Calu3 (cell line): Measurements from ENCODE around the gene HEG1. TPM values are rescaled to one million over a fixed set of nuclear protein-coding genes. Genes with fewer than 3 reads are reported as not detected.

Source experiments
- BruUV-seq: library from RNA; stranded (reverse); fragments of 400-500 nt; replicated peaks from 2 replicates; lab custom pipeline; 2021; lab: Mats Ljungman, UMichigan
- CTCF ChIA-PET: fragments of 300-600 bp; sonication (Branson Sonifier 250); formaldehyde crosslinking; loops from one replicate; lab custom pipeline; 2022; ENCODE audit warnings: antibody characterized with exemption; lab: Charles Lee
- DNase-seq: peaks from one replicate; pipeline ENCODE4 v3.0.0; 2022
- H3K27ac Mint-ChIP-seq: one replicate; pipeline ENCODE4 v1.8.0; 2022; ENCODE audit warnings: mixed read lengths; ENCODE audit not compliant: unreplicated experiment
- H3K27me3 Mint-ChIP-seq: one replicate; pipeline ENCODE4 v1.8.0; 2022; ENCODE audit warnings: mixed read lengths; ENCODE audit not compliant: unreplicated experiment
- H3K36me3 Mint-ChIP-seq: one replicate; pipeline ENCODE4 v1.8.0; 2022; ENCODE audit warnings: mild to moderate bottlenecking, moderate library complexity, mixed read lengths; ENCODE audit not compliant: insufficient read depth, unreplicated experiment
- H3K4me1 Mint-ChIP-seq: one replicate; pipeline ENCODE4 v1.8.0; 2022; ENCODE audit warnings: mild to moderate bottlenecking, low read depth, mixed read lengths; ENCODE audit not compliant: unreplicated experiment
- H3K4me3 Mint-ChIP-seq: one replicate; pipeline ENCODE4 v1.8.0; 2022; ENCODE audit warnings: mild to moderate bottlenecking, low read depth, moderate library complexity, mixed read lengths; ENCODE audit not compliant: unreplicated experiment
- H3K9me3 Mint-ChIP-seq: one replicate; pipeline ENCODE4 v1.8.0; 2022; ENCODE audit warnings: low read depth, mixed read lengths; ENCODE audit not compliant: unreplicated experiment
- CTCF ChIP-seq: fragments of 200-600 bp; IDR thresholded peaks from one replicate; pipeline ENCODE4 v1.8.0; 2022; ENCODE audit warnings: antibody characterized with exemption; ENCODE audit not compliant: unreplicated experiment
- intact Hi-C: fragments of 100-400 bp; cut with micrococcal nuclease; formaldehyde crosslinking; loops from one replicate; pipeline ENCODE4 v1.10.0; 2022; ENCODE audit not compliant: unreplicated experiment
- total RNA-seq: library from RNA; stranded (reverse); gene quantifications from 2 replicates; pipeline ENCODE4 v1.2.3, GENCODE V29; 2022

The HEG1 gene
- total RNA-seq, 1 experiment from 2014 or later: 0.97 TPM

- Mint-ChIP-seq H3K27ac (no peak overlapping the region), H3K9me3 (no peaks in the 10 kb centered on the region), H3K4me1 (no peaks in the 10 kb centered on the region), H3K36me3 (no peaks in the 10 kb centered on the region), H3K4me3 (no peak overlapping the region), H3K27me3 (no peaks in the 10 kb centered on the region)
- CTCF ChIA-PET: interaction anchor here (0.6 to 0.7 kb wide), 2 partner anchors 107 to 598 kb away, joined by 3 to 4 read pairs; no protein-coding TSS in a partner anchor
- intact Hi-C loops: no loop called here
- no TSS peak for BruUV-seq
- no peak for DNase-seq
- TF ChIP-seq CTCF: no peak
Measured at GRCh38 chr3:125079675-125080045, 23.9 kb upstream of the HEG1 start.

DNA sequence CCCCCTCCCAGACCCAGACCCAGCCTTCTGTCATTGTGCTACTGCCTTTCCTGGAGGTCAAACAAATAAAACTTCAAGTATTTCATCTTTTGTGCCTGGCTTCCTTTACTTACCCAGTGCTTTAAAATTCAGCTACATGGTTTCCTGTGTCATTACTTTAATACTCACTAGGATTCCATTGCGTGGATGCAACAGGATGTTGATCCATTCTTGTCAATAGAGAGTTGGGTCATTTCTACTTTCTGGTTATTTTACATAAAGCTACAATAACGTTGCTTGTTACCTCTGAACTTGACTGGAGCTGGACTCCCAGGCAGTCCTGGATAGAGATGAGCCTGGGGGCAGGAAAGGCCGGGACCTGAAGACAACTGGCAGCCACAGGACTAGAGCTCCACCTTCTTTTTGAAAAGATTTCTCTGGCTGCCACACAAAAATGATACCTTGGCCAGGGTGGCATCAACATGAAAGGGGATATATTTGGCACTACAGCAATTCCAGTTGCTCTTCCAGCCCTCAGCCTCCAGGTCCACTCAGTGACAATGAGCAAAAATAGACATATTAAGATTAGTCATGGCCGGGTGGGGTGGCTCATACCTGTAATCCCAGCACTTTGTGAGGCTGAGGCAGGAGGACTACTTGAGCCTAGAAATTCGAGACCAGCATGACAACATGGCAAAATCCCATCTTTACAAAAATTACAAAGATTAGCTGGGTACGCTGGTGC, 23.3 kb upstream of the HEG1 start:
- no peaks in the 10 kb centered on the region for H3K27me3 Mint-ChIP-seq
- CTCF ChIA-PET: interaction anchor here (0.6 kb wide), 1 partner anchor 107 kb away, joined by 3 read pairs; no protein-coding TSS in a partner anchor
- H3K9me3 Mint-ChIP-seq: no peaks in the 10 kb centered on the region
- intact Hi-C loops: no loop called here
- no peaks in the 10 kb centered on the region for H3K36me3 Mint-ChIP-seq
- no peak for TF ChIP-seq CTCF
- BruUV-seq: no TSS peak
- no peak overlapping the region for H3K4me3 Mint-ChIP-seq
- no peaks in the 10 kb centered on the region for H3K4me1 Mint-ChIP-seq
- DNase-seq: no peak
- no peak overlapping the region for H3K27ac Mint-ChIP-seq

- intact Hi-C loops: no loop called here
- no peaks in the 10 kb centered on the region for H3K4me1 Mint-ChIP-seq
Measured at GRCh38 chr3:125077864-125078263, 22.1 kb upstream of the HEG1 start.

DNA sequence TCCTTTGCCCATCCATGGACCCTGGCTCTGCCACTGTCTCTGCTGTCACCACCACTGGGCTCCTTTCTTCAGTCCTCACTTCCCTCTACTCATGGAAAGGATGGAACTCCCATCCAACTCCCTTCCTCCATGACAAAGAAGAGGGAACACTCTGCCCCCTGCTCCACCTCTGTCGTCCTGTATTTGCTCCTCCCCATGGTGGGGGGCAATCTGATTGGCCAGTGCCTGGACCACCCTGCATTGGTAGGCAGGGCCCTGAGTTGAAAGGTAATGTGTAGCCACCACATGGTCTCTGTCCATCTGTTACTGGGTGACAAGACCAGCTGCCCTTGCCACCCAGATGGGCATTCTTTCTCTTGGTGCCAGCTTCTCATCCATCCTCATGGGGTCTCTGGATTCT, 20.7 kb upstream of the HEG1 start:
- no peaks in the 10 kb centered on the region for H3K27me3 Mint-ChIP-seq
- DNase-seq: no peak
- no peaks in the 10 kb centered on the region for H3K9me3 Mint-ChIP-seq
- no peaks in the 10 kb centered on the region for H3K4me1 Mint-ChIP-seq
- no peak overlapping the region for H3K4me3 Mint-ChIP-seq
- CTCF ChIA-PET: interaction anchor here (0.6 kb wide), 1 partner anchor 1143 kb away, joined by 3 read pairs; no protein-coding TSS in a partner anchor
- BruUV-seq: no TSS peak
- no peaks in the 10 kb centered on the region for H3K36me3 Mint-ChIP-seq
- no peak for TF ChIP-seq CTCF
- H3K27ac Mint-ChIP-seq: no peak overlapping the region
- intact Hi-C loops: no loop called here

More at GRCh38 chr3:125077864-125078263, 22.1 kb upstream of the HEG1 start:
- BruUV-seq: no TSS peak
- Mint-ChIP-seq H3K27me3 (no peaks in the 10 kb centered on the region), H3K4me3 (no peak overlapping the region), H3K36me3 (no peaks in the 10 kb centered on the region), H3K9me3 (no peaks in the 10 kb centered on the region), H3K27ac (no peak overlapping the region)
- TF ChIP-seq CTCF: no peak
- no peak for DNase-seq
- CTCF ChIA-PET: no interaction called here
